Gastrocnemius medialis (tissue), 4 donors: ENCODE measurements around the gene ITLN2. TPM values are rescaled to one million over a fixed set of nuclear protein-coding genes. Genes with fewer than 3 reads are reported as not detected.
A peak's percentile ranks its signal among the peaks of the same experiment; 100 is the strongest.
"Not testable (repeated sequence)": the region's sequence is repeated elsewhere in the genome, so short reads cannot be mapped to it uniquely, and the experiment has no call there.

Experiments used
- ATAC-seq, 2 donors: fragments of 150-250 bp; one replicate each; pipeline ENCODE4 v1.9.1; 2016
- DNase-seq, 2 donors: peaks; one replicate each; pipeline ENCODE4 v3.0.0-alpha.2; 2019
- H3K27ac ChIP-seq, 4 donors: fragments of 200-600 bp; sonication (generic); 1 replicate in 1 of 4; 2 replicates in 3 of 4; pipeline ENCODE4 v1.5.1; 2016 to 2018; ENCODE audit warnings: mild to moderate bottlenecking in 2 of 4, moderate library complexity in 1 of 4
- H3K27me3 ChIP-seq, 3 donors: fragments of 200-600 bp; sonication (generic) in 2 of 3; 1 replicate in 1 of 3; 2 replicates in 2 of 3; pipeline versions ENCODE4 v1.5.1 to v1.6.0; 2016 to 2019; ENCODE audit warnings: mild to moderate bottlenecking in 1 of 3, moderate library complexity in 1 of 3
- H3K36me3 ChIP-seq, 2 donors: fragments of 200-600 bp; sonication (generic) in 1 of 2; one replicate each; pipeline ENCODE4 v1.5.1; 2017 to 2018
- H3K4me1 ChIP-seq, 2 donors: fragments of 200-600 bp; sonication (generic) in 1 of 2; one replicate each; pipeline ENCODE4 v1.5.1; 2016 to 2017; ENCODE audit warnings: mild to moderate bottlenecking in 2 of 2
- H3K4me3 ChIP-seq, 4 donors: fragments of 200-600 bp; sonication (generic) in 3 of 4; 1 replicate in 1 of 4; 2 replicates in 3 of 4; pipeline ENCODE4 v1.5.1; 2016 to 2019; ENCODE audit warnings: mild to moderate bottlenecking in 2 of 4
- H3K9me3 ChIP-seq, 3 donors: fragments of 200-600 bp; sonication (generic) in 2 of 3; 1 replicate in 1 of 3; 2 replicates in 2 of 3; pipeline ENCODE4 v1.5.1; 2016 to 2019
- POLR2A ChIP-seq, 2 donors: fragments of 450-650 bp; IDR thresholded peaks; one replicate each; pipeline ENCODE4 v1.6.1; 2017; ENCODE audit warnings: antibody characterized with exemption in 2 of 2, mild to moderate bottlenecking in 2 of 2, moderate library complexity in 2 of 2
- in situ Hi-C, 4 donors: fragments of 200-750 bp; cut with MboI; loops; one replicate each; pipeline versions ENCODE4 v1.15.0 to v1.8.0; 2017; ENCODE audit warnings: low sequenced_read_pairs in 4 of 4
- intact Hi-C: fragments of 100-400 bp; cut with DNase I; formaldehyde crosslinking; loops from one replicate; pipeline ENCODE4 v1.15.1; 2023; ENCODE audit warnings: low total_unique reads
- total RNA-seq, 4 donors: library from RNA; depleted of rRNA; stranded (reverse); fragments of >200 nt; gene quantifications; one replicate each; pipeline versions ENCODE4 v1.1.0 to v1.2.3, GENCODE V29; 2016
- TF ChIP-seq, protein P1 (sequence below), 5 experiments: fragments of 450-650 bp in 3 of 5; fragments of 200-600 bp in 2 of 5; sonication (generic) in 2 of 5; IDR thresholded peaks in 4 of 5; conservative IDR thresholded peaks in 1 of 5; 1 replicate in 4 of 5; 2 replicates in 1 of 5; pipeline ENCODE4 v1.5.1; 2016 to 2019; ENCODE audit warnings: antibody characterized with exemption in 5 of 5, mild to moderate bottlenecking in 3 of 5, moderate library complexity in 3 of 5

Gene ITLN2
- total RNA-seq, 4 donors from 2014 or later = not detected

DNA sequence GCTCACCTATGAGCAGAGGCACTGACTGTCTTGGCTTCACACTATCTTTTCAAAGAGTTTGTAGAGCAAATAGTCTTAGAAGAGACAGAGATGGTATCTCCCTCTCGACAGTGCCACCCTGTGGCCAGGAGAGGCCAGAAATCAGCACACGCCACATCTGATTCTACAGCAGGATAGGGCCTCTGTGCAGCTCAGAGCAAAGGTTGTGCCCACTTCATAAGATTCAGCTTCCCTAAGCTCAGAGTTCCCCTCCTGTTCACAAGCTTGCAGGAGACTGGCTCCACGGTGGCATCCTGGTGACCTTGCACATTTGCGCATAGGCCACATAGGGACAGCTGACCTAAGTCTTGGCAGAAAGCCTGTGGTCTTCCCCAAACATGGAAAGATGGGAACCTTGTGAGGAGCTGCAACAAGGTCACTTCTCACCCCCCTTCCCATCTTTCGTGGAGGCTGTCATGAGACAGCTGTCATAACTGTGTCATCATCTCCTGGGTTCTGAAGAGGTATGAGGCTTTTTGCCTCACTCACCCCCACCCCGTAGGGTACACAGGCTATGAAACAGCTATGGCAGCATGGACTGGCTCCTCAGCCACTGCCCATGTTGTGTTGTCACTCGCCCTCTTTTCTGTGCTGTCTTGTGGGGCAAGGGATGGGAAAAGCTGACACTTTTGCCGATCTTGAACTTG lies 3.0 kb downstream of the ITLN2 start:
- intact Hi-C loops = no loop called here
- DNase-seq (peak in 1 of 2 donors; percentile 16), ATAC-seq (no peak)
- in situ Hi-C loops = no loop called here
- Histone ChIP-seq H3K4me1 (no peaks in the 10 kb centered on the region), H3K36me3 (no peaks in the 10 kb centered on the region), H3K27me3 (no peaks in the 10 kb centered on the region), H3K27ac (no peak overlapping the region), H3K4me3 (no peak overlapping the region), H3K9me3 (no peaks in the 10 kb centered on the region)
- TF ChIP-seq, protein P1, sequence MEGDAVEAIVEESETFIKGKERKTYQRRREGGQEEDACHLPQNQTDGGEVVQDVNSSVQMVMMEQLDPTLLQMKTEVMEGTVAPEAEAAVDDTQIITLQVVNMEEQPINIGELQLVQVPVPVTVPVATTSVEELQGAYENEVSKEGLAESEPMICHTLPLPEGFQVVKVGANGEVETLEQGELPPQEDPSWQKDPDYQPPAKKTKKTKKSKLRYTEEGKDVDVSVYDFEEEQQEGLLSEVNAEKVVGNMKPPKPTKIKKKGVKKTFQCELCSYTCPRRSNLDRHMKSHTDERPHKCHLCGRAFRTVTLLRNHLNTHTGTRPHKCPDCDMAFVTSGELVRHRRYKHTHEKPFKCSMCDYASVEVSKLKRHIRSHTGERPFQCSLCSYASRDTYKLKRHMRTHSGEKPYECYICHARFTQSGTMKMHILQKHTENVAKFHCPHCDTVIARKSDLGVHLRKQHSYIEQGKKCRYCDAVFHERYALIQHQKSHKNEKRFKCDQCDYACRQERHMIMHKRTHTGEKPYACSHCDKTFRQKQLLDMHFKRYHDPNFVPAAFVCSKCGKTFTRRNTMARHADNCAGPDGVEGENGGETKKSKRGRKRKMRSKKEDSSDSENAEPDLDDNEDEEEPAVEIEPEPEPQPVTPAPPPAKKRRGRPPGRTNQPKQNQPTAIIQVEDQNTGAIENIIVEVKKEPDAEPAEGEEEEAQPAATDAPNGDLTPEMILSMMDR (IDR thresholded peaks at IDR 0.05 in 4 of 5, conservative IDR thresholded peaks at IDR 0.05 in 1 of 5) = peak in 1 of 5 experiments; percentile 23
- no peak for TF ChIP-seq POLR2A (IDR thresholded peaks at IDR 0.05)

GRCh38 chr1:160950657-160951056 lies 4.0 kb downstream of the ITLN2 start:
- intact Hi-C loops (no loop called here), in situ Hi-C loops (no loop called here)
- no peaks in the 10 kb centered on the region for H3K27me3 ChIP-seq
- ATAC-seq = no peak
- H3K27ac ChIP-seq = no peak overlapping the region
- no peaks in the 10 kb centered on the region for H3K4me1 ChIP-seq
- no peak for DNase-seq
- TF ChIP-seq, protein P1 (IDR thresholded peaks at IDR 0.05 in 4 of 5, conservative IDR thresholded peaks at IDR 0.05 in 1 of 5) = no peak
- TF ChIP-seq POLR2A (IDR thresholded peaks at IDR 0.05) = no peak
- no peaks in the 10 kb centered on the region for H3K36me3 ChIP-seq
- no peak overlapping the region for H3K4me3 ChIP-seq
- no peaks in the 10 kb centered on the region for H3K9me3 ChIP-seq

GRCh38 chr1:160949881-160950280 lies 4.7 kb downstream of the ITLN2 start:
- Histone ChIP-seq H3K9me3 (no peaks in the 10 kb centered on the region), H3K27me3 (no peaks in the 10 kb centered on the region), H3K27ac (no peak overlapping the region), H3K4me1 (no peaks in the 10 kb centered on the region), H3K36me3 (no peaks in the 10 kb centered on the region), H3K4me3 (no peak overlapping the region)
- intact Hi-C loops (no loop called here), in situ Hi-C loops (no loop called here)
- DNase-seq (no peak), ATAC-seq (no peak)
- TF ChIP-seq POLR2A (IDR thresholded peaks at IDR 0.05) = no peak
- TF ChIP-seq, protein P1 (IDR thresholded peaks at IDR 0.05 in 4 of 5, conservative IDR thresholded peaks at IDR 0.05 in 1 of 5) = no peak

GRCh38 chr1:160949216-160949880 lies 5.3 kb downstream of the ITLN2 start:
- intact Hi-C loops, in situ Hi-C loops, H3K4me3 ChIP-seq, H3K9me3 ChIP-seq, ATAC-seq, H3K36me3 ChIP-seq, H3K27ac ChIP-seq, H3K4me1 ChIP-seq, H3K27me3 ChIP-seq, DNase-seq: not testable (repeated sequence)

DNA sequence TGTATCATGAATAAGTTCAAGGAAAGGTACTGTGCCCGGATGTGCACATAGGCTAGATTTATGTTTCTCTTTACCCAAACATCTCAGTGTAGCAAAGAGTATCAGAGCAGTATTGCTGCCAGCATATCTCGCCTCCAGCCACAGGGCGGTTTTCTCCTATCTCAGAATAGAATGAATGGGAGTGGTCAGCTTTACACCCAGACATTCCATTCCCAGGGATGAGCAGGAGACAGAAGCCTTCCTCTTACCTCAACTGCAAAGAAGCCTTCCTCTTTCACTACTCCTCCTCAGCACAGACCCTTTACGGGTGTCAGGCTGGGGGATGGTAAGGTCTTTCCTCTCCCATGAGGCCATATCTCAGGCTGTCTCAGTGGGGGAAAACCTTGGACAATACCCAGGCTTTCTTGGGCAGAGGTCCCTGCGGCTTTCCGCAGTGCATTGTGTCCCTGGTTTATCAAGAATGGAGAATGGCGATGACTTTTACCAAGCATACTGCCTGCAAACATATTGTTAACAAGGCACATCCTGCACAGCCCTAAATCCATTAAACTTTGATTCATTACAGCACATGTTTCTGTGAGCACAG lies 7.3 kb downstream of the ITLN2 start:
- H3K27me3 ChIP-seq, H3K27ac ChIP-seq, intact Hi-C loops, ATAC-seq, H3K9me3 ChIP-seq, H3K4me3 ChIP-seq, H3K36me3 ChIP-seq, H3K4me1 ChIP-seq, DNase-seq, in situ Hi-C loops: not testable (repeated sequence)

- H3K9me3 ChIP-seq, intact Hi-C loops, DNase-seq, H3K27ac ChIP-seq, H3K4me3 ChIP-seq, ATAC-seq, H3K4me1 ChIP-seq, H3K27me3 ChIP-seq, H3K36me3 ChIP-seq, in situ Hi-C loops: not testable (repeated sequence)
These were observed 8.7 kb downstream of the ITLN2 start for GRCh38 chr1:160945881-160946280.
